Stimulated activated CD8-positive, alpha-beta memory T cell treated with anti-CD3 and anti-CD28 coated beads, Interleukin-12 subunit alpha, Interleukin-12 subunit beta, amount 100 ng/mL, for 1 hour (primary cell): ENCODE data around the gene PAPSS2.

Source experiments
- DNase-seq: peaks from one replicate; pipeline ENCODE4 v3.0.0-alpha.2; 2020; ENCODE audit warnings: low read depth

Gene PAPSS2

DNA sequence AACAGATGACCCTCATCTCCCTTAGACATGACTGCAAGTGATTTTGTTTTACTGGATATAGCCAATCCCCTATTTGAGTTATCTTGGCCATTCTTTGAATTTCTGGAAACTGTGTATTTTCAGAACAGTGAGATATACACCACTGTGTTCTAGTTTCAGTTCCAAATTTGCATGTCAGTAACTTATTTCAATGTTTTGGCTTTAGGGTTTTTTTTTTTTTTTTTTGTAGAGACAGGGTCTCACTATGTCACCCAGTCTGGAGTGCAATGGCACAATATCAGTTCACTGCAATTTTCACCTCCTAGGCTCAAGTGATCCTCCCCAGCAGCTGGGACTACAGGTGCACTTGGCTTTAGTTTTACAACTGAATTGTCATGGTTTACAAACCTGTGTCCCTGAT, 91.1 kb downstream of the PAPSS2 start:
- DNase-seq: no peak

DNA sequence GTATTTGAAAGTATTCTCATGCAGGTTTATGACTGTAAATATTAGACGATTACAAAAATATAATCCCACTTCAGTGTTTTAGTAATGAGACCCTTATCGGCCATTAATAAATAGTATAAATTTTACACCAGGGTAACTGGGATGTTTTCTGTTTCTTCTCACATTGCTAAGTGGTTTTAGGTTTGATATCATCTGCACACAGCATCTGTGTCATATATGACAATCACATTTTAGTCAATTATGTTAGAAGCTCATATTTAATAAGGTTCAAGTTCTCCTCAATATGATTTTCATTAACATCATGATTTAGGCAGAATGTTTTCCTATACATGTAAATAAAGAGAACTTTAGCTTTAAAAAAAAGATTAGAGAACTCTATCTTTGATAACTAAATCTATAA, 91.6 kb downstream of the PAPSS2 start:
- DNase-seq: no peak

DNA sequence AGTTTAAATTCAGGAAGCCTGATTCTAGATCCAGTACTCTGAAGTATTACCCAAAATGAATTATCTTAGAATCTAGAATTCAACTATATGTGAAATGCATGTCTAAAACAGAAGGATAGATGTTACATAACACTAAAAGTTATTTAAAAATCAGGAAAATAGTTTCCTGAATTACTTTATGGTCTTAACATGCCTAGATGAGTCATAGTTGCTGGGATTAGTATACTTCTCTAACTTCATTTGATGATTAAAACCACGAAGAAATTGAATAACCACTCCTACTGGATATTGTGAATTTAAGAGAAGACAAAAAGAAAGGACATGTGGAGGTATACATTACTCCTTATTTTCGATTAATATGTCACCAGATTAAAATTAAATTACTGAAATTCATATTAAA, 92.9 kb downstream of the PAPSS2 start:
- no peak for DNase-seq

DNA sequence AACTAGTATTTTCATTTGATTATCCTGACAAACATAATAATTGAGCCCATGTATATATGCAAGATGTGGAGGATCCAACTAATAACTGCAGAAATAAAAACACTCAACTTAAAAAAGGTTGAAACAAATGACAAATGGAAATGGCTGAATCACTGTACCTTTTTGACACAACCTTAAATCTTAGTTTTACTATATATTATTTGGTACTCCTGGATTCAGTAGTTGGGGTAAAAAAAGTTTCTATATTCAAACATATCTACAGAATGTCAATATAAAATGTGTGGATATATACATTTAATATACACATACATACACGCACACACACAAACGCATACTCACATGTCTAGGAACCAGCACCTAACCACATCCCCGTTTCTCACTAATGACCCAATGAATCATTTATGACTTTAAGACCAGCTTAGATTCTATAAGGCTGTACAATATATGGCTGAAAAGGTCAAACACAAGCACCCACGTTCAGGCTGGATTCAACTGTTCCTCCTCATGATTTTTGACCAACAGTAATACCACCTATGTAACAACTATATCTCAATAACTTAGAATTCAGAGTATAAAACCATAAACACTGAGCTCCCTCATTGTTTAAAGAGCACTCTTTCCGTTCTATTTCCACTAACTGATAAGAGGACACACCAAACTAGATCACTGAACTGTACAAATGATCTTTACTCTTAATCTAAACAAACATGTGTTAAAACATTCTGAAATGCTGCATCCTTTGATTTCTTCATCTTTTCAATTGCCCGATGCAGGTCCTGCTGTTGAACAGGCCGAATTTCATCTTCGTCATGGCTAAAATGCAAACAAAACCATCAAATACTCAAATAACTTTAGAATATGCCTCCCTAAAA, 94.6 kb downstream of the PAPSS2 start:
- DNase-seq: no peak

DNA sequence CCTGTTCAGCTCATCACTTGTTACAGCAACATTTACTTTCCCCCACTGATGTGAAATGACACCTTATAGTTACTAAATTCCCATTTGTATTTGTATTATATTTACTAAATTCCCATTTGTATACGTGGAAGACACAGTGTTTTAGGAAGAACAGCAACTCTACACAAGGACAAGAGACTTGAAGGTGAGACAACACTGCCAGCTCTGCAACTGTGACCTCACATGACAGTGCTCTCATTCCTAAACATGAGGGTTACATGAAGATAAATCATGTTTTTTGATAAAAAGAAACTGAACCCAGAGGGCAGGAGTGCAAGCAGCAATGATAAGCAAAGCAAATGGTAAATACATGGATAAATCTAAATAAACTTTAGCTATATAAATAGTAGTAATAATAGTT, 98.0 kb downstream of the PAPSS2 start:
- DNase-seq: no peak

DNA sequence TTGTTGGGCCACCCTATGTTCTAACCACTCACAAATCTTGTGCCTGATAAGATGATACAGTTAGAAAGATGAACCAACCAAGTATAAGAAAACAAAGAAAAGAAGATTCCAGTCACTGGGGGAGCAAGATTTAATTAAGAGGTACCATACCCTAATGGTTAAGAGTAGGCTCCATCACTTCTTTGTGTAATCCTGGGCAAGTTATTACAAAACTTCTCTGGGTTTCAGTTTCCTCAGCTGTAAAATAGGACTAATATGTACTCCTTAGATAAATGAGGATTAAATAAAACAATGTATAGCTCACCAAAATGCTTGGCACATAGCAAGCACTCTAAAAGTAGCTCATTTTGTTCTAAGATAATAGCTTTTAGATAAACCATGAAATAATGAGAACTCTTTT, 99.9 kb downstream of the PAPSS2 start:
- DNase-seq: no peak

DNA sequence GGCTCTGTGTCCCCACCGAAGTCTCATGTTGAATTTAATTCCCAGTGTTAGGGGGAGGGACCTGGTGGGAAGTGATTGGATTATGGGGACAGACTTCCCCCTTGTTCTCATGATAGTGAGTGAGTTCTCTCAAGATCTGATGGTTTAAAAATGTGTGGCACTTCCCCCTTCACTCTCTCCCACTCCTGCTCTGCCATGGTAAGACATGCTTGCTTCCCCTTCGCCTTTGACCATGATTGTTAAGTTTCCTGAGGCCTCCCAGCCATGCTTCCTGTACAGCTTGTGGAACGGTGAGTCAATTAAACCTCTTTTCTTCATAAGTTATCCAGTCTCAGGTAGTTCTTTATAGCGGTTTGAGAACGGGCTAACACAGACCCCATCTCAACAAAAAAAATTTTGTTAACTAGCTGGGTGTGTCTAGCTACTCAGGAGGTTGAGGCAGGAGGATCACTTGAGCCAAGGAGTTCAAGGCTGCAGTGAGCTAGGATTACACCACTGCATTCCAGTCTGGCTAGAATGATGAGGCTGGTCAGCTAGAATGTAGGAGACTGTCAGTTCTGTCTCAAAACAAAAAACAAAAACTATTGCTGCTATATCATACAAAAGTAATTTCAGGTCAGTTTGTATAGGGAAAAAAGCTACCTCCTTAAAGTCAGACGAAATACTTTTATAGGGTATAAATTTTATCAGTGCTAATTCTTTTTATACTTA, 100.7 kb downstream of the PAPSS2 start:
- DNase-seq: no peak

DNA sequence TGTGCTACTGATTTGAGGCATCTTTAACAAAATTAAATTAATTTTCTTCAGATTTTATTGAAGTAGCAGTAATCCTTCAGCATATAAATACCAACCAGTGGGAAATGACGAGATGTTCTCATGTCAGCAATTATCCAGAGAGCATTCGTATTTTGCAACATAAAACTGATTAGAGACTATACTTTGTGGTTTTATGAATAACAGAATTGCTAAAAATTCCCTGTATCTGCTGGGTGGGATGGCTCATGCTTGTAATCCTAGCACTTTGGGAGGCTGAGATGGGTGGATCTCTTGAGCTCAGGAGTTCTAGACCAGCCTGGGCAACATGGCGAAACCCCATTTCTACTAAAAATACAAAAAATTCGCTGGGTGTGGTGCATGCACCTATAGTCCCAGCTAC, 101.5 kb downstream of the PAPSS2 start:
- DNase-seq: no peak

DNA sequence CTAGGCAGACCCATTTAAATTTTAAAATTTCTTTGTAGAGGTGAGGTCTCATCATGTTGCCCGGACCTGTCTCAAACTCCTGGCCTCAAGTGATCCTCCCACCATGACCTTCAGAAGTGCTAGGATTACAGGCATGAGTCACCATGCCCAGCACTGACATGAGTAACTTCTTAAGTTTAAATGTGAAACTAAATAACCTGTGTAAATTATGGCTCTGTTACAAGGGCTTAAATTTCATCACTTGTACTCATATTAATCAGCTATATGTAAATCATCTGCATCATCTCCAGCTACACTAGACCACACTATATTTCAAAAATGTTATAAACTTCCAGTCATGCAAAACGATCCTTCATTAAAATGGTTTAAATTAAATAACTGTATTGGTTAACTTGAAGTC, 102.2 kb downstream of the PAPSS2 start:
- DNase-seq: no peak

DNA sequence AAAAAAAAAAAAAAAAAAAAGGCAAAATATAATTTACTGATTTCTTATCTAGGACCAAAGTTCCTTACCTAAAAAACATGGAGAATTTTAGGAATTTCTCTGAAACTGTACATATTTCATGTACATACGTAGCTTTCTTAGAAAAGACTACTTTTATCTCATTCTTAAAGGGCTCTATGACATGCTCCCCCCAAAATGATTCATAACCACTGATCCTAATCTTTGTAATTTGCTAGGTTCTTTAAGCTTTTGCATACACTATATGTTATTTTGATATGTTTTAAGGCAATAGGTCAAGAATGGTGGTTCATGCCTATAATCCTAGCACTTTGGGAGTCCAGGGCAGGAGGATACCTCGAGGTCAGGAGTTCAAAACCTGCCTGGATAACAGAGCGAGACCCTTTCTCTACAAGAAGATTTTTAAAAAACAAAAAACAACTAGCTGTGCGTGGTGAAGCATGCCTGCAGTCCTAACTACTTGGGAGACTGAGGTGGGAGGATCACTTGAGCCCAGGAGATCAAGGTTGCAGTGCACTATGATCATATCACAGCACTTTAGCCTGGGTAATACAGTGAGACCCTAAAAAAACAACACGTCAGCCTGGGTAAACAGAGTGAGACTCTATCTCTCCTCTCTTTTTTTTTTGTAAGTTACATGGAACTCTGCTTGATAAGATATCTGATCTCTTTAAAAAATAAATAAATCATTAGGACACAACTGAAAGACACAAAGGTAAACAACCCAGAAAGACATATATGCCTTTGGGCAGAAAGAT, 103.6 kb downstream of the PAPSS2 start:
- no peak for DNase-seq

DNA sequence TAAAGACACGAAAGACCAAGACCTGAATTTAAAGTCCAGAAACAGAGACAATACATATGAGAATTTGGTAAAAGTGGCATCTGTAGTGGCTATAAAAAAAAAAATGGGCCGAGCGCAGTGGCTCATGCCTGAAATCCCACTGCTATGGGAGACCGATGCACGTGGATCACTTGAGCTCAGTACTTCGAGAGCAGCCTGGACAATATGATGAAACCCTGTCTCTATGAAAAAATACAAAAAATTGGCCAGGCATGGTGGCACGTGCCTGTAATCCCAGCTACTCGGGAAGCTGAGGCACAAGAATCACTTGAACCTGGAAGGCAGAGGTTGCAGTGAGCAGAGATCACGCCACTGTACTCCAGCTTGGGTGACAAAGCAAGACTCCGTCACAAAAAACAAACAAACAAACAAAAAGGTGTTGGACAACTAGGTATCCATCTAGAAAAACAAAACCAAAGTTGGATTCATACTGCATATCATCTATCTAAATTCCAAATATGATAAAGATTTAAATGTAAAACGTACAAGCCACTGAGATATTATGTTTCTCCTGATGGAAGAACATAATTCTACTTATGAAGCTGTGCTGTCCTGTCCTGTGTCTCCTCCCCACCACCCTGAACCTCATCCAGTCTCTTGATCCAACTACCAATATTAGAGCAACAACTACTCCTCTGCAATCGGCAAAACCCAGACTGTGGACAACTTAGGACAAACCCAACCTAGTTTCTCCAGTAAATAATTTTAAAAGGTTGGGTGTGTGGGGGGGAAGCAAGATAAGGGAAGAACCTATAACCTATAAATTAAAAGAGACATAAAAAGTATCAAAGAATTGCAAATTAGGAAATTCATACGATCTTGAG, 104.6 kb downstream of the PAPSS2 start:
- no peak for DNase-seq

DNA sequence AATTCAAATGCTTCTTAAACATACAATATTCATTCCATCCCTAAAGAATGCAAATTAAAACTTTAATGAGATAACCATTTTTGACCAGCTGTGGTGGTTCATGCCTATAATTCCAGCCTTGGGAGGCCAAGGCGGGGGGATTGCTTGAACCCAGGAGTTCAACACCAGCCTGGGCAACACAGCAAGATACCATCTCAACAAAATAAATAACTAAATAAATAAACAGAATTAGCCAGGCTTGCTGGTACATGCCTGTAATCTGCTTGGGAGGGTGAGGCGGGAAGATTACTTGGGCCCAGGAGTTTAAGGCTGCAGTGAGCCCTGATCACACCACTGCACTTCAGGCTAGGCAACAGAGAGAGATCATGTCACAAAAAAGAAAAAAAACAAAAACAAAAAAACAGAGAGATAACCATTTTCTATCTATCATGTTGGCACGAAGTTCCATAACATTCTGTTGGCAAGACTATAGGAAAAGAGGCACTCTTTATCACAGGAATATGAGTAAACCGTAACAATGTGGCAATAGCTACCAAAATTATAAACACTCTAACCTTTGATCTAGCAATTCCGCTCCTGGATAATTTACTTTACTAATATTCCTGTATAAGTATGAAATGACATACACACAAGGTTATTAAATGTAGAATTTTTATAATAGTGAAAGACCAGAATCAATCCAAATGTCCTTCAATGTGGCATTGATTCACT, 106.1 kb downstream of the PAPSS2 start:
- no peak for DNase-seq

DNA sequence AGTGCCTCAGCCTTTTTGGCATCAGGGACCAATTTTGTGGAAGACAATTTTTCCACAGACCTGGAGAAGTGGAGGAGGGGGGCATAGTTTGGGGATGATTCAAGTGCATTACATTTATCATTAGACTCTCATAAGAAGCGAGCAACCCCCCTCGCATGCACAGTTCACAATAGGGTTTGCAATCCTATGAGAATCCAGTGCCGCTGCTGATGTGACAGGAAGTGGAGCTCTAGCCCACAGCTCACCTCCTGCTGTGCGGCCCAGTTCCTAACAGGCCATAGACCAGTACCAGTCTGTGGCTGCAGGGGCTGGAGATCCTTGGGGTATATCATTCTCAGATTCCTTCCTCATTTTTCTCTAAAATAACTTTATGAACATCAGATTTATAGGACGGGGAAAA, 107.6 kb downstream of the PAPSS2 start:
- no peak for DNase-seq

DNA sequence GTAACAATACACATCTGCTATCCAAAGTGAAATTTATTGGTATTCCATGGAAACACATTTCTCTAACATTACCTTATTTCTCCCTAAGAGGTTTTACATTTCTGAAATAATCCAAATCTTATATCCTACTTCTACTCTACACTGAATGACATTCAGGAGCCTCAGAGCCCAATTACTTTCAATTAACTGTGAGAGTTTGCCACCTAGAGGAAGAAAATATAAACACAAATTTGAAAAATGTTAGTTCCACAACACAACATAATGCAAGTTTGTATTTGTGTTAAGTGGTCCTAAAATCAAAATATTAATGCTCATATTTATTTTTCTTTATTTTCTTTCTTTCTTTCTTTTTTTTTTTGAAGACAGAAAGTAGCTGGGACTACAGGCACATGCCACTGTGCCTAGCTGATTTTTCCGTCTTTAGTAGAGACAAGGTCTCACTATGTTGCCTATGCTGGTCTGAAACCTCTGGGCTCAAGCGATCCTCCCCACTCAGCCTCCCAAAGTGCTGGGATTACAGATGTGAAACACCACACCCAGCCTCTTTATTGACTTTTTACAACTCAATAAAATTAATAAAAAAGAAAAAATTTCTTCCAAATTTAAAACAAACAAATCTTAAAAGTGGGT, 112.3 kb downstream of the PAPSS2 start:
- DNase-seq: no peak

DNA sequence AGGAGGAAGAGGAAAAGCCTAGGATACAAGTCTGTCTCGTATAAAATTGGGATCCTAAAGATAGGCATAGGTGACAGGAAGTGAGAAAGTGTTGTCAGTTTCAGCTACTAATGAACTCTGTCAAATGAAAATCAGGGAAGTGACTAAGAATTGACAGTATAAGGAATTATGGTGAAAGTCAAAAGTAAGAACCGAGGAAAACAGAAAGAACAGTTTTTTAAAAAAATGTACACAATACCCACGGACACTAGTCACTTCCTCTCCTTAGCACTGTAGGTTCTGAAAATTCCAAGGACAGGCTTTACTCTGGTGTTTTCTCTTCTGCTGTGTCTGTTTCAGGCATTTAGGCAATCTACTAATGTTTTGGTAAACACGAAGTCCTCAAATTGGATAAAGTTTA, 116.1 kb downstream of the PAPSS2 start:
- DNase-seq: no peak

DNA sequence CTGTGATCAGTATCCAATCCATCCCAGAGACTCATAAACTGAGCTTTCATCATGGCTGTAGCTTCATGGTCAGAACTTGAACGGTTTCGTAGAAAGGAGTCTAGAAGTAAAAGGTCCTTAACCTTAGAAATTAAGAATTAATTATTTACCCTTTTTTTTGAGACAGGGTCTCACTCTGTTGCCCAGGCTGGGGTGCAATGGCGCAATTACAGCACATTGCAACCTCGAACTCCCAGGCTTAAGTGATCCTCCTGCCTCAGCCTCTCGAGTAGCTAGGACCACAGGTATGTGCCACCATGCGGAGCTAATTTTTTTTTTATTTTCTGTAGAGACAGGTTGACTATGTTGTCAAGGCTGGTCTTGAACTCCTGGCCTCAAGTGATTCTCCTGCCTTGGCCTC, 116.7 kb downstream of the PAPSS2 start:
- DNase-seq: no peak

DNA sequence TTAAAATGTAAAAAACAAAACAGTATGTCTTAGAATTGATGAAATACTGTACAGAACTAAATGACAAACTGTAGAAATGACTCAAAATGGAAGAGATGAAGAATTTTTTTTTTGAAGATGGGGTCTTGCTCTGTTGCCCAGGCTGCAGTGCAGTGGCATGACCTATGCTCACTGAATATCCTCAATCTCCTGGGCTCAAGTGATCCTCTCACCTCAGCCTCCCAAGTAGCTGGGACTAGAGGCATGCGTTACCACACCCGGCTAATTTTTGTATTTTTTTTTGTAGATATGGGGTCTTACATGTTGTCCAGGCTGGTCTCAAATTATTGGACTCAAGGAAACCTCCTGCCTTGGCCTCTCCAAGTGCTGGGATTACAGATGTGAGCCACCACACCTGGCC, 121.9 kb downstream of the PAPSS2 start:
- DNase-seq: no peak

DNA sequence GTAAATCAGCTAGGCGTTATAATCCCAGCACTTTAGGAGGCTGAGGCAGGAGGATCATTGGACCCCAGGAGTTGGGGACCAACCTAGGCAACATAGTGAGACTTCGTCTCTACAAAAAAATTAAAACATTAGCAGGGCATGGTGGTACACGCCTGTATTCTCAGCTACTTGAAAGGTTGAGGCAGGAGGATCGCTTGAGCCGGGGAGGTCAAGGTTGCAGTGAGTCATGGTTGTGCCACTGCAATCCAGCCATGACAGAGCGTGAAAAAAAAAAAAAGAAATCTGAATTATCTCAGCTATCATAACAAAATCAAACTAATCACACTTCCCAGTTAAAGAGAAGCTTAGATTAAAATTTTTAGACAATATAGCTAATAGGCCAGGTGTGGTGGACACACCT, 123.0 kb downstream of the PAPSS2 start:
- DNase-seq: no peak

DNA sequence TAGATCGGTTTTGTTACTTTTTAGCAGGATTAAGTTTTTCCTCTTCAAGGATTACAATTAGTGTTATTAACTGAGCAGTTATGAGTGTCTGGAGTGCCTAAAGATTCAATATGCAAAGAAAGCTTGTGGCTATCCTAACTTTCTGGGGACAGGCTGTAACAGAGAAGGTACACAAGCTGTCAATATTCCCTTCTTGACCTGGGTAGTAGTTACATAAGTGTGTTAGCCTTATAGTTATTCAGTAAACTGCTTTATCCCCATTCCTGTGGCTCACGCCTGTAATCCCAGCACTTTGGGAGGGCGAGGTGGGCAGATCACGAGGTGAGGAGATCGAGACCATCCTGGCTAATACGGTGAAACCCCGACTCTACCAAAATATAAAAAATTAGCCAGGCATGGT, 126.7 kb downstream of the PAPSS2 start:
- DNase-seq: no peak

DNA sequence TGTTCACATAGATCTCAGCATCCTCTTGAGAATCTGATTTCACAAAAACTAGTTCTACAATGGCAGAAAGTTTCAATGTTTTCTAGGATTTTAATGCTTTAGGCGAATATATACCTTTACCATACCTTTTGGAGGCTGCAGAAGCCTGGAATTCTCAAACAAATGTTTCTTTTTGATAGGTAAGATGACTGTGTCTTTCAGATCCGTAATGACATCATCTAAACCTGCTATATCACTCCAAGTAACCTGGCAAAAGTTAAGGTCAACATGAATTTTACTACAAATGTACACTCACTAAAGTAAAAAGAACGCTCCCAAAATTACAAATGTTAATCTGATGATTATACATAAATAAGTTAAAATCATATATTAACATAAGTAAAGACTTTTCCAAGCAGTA, 130.5 kb downstream of the PAPSS2 start:
- DNase-seq: no peak

DNA sequence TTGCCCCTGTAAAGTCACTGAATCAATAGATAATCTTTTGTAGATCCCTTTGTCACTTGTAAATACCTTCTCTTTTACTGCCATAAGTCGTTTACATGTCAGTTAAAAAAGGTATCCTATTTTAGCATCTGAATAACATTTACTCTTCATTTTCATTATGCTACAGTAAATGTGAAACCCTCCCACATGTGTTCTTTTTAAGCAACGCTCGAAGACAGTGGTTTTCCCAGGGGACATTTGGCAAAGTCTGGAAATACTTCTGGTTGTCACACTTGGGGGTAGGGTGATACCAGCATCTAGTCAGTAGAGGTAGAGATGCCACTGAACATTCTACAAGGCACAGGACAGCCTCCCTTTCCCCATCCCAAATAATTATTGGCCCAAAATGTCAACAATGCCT, 134.6 kb downstream of the PAPSS2 start:
- no peak for DNase-seq
